CD4-positive, alpha-beta T cell (primary cell): Measurements from ENCODE around the gene ATP1A4. TPM values are rescaled to one million over a fixed set of nuclear protein-coding genes. Genes with fewer than 3 reads are reported as not detected.

ENCODE experiments used
- ATAC-seq: fragments of 200-7000 bp; cut with Tn5 transposase; one replicate; pipeline ENCODE4 v1.10.0; 2022; ENCODE audit warnings: mild to moderate bottlenecking; ENCODE audit not compliant: poor library complexity
- CTCF ChIA-PET: fragments of 350-600 bp; sonication (Branson Sonifier 250); formaldehyde crosslinking; loops from one replicate; lab custom pipeline; 2021; ENCODE audit warnings: antibody characterized with exemption, inconsistent platforms; lab: Charles Lee
- POLR2A ChIA-PET: fragments of 350-600 bp; sonication (Branson Sonifier 250); formaldehyde crosslinking; loops from one replicate; lab custom pipeline; 2021; ENCODE audit warnings: antibody characterized with exemption, inconsistent platforms; lab: Charles Lee
- DNase-seq, 14 experiments: peaks; one replicate each; pipeline ENCODE4 v3.0.0-alpha.2; 2013 to 2020; ENCODE audit warnings: mixed read lengths in 2 of 14
- H3K27ac ChIP-seq, 2 donors: one replicate each; pipeline versions ENCODE4 v1.5.1 to v1.7.0; 2013; ENCODE audit warnings: low read length in 2 of 2, low read depth in 1 of 2, mild to moderate bottlenecking in 1 of 2
- H3K27me3 ChIP-seq, 2 experiments: 1 replicate in 1 of 2; 2 replicates in 1 of 2; pipeline versions ENCODE4 v1.6.1 to v1.7.0; 2013; ENCODE audit warnings: low read length in 2 of 2, control low read depth in 1 of 2, mild to moderate bottlenecking in 1 of 2, moderate library complexity in 1 of 2; ENCODE audit not compliant: insufficient read depth in 2 of 2, control insufficient read depth in 1 of 2
- H3K36me3 ChIP-seq: one replicate; pipeline ENCODE4 v1.6.1; 2013; ENCODE audit warnings: low read length, control low read depth; ENCODE audit not compliant: insufficient read depth
- H3K4me1 ChIP-seq: one replicate; pipeline ENCODE4 v1.6.1; 2013; ENCODE audit warnings: low read length, control low read depth; ENCODE audit not compliant: insufficient read depth
- H3K4me3 ChIP-seq: one replicate; pipeline ENCODE4 v1.5.1; 2013; ENCODE audit warnings: mild to moderate bottlenecking, low read length, moderate library complexity
- H3K9me3 ChIP-seq, 2 experiments: 1 replicate in 1 of 2; 2 replicates in 1 of 2; pipeline versions ENCODE4 v1.6.1 to v1.7.0; 2013; ENCODE audit warnings: low read length in 2 of 2, mild to moderate bottlenecking in 2 of 2, control low read depth in 1 of 2, moderate library complexity in 1 of 2; ENCODE audit not compliant: control insufficient read depth in 1 of 2, insufficient read depth in 1 of 2
- H3K27ac Mint-ChIP-seq: one replicate; pipeline ENCODE4 v1.8.0; 2020; ENCODE audit warnings: mixed read lengths
- H3K27me3 Mint-ChIP-seq: one replicate; pipeline ENCODE4 v1.8.0; 2021; ENCODE audit warnings: mixed read lengths
- H3K36me3 Mint-ChIP-seq: one replicate; pipeline ENCODE4 v1.8.0; 2021; ENCODE audit warnings: low read depth, mixed read lengths
- H3K4me1 Mint-ChIP-seq: one replicate; pipeline ENCODE4 v1.8.0; 2021; ENCODE audit warnings: low read depth, mixed read lengths
- H3K4me3 Mint-ChIP-seq: one replicate; pipeline ENCODE4 v1.8.0; 2020; ENCODE audit warnings: mild to moderate bottlenecking, mixed read lengths
- H3K9me3 Mint-ChIP-seq: one replicate; pipeline ENCODE4 v1.8.0; 2020; ENCODE audit warnings: mixed read lengths
- intact Hi-C, 2 experiments: fragments of 100-400 bp; cut with DNase I in 1 of 2; cut with micrococcal nuclease in 1 of 2; formaldehyde crosslinking; loops; one replicate each; pipeline versions ENCODE4 v1.15.1 to v1.9.0; 2023 to 2025; cut with DNase I, micrococcal nuclease
- total RNA-seq, 174 experiments: library from RNA in 2 of 174; stranded (reverse) in 2 of 174; gene quantifications; one replicate each; pipeline ENCODE4 v1.2.3 and lab custom pipeline; 2021 to 2026
- TF ChIP-seq, protein P1 (sequence below): fragments of 200-600 bp; IDR thresholded peaks from one replicate; pipeline ENCODE4 v1.8.0; 2022; ENCODE audit warnings: antibody characterized with exemption, mild to moderate bottlenecking

The ATP1A4 gene
- total RNA-seq, 2 experiments from 2014 or later, result 0.22 TPM; not detected in 1

DNA sequence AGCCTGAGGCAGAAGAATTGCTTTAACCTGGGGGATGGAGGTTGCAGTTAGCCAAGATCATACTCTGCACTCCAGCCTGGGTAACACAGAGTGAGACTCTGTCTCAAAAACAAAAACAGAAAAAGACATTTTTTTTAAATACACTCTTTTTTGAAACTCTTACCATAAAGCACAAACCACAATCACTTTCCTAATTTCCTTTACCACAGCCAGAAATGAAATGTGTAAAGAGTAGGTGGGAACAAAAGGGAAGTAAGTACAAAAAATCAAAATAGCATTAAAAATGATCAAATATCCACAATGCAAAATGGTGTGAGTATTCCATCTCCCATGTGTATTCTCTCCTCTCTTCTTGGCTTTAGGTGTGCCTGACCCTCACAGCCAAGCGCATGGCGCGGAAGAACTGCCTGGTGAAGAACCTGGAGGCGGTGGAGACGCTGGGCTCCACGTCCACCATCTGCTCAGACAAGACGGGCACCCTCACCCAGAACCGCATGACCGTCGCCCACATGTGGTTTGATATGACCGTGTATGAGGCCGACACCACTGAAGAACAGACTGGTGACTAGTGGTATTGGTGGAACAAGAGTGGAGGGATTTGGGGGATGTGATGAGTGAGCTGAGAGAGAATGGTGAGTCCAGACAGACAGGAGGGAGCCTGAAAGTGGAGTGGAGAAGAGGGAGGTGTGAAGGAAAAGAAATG is 14.9 kb downstream of the ATP1A4 start:
- no peak for ATAC-seq
- peaks cover 4% of the 10 kb centered on the region for H3K4me1 ChIP-seq
- TF ChIP-seq, protein P1, sequence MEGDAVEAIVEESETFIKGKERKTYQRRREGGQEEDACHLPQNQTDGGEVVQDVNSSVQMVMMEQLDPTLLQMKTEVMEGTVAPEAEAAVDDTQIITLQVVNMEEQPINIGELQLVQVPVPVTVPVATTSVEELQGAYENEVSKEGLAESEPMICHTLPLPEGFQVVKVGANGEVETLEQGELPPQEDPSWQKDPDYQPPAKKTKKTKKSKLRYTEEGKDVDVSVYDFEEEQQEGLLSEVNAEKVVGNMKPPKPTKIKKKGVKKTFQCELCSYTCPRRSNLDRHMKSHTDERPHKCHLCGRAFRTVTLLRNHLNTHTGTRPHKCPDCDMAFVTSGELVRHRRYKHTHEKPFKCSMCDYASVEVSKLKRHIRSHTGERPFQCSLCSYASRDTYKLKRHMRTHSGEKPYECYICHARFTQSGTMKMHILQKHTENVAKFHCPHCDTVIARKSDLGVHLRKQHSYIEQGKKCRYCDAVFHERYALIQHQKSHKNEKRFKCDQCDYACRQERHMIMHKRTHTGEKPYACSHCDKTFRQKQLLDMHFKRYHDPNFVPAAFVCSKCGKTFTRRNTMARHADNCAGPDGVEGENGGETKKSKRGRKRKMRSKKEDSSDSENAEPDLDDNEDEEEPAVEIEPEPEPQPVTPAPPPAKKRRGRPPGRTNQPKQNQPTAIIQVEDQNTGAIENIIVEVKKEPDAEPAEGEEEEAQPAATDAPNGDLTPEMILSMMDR, result no peak
- Mint-ChIP-seq H3K4me3 (no peak overlapping the region), H3K27me3 (peaks cover 26% of the 10 kb centered on the region), H3K36me3 (no peaks in the 10 kb centered on the region), H3K9me3 (no peaks in the 10 kb centered on the region), H3K27ac (no peak overlapping the region), H3K4me1 (peaks cover 10% of the 10 kb centered on the region)
- ChIA-PET POLR2A (no interaction called here), CTCF (no interaction called here)
- H3K9me3 ChIP-seq, result no peaks in the 10 kb centered on the region
- no peaks in the 10 kb centered on the region for H3K36me3 ChIP-seq
- H3K4me3 ChIP-seq, result no peak overlapping the region
- no peak overlapping the region for H3K27ac ChIP-seq
- intact Hi-C loops, result no loop called here
- DNase-seq, result no peak
- H3K27me3 ChIP-seq, result peaks cover 0 to 3% of the 10 kb centered on the region in 2 experiments

DNA sequence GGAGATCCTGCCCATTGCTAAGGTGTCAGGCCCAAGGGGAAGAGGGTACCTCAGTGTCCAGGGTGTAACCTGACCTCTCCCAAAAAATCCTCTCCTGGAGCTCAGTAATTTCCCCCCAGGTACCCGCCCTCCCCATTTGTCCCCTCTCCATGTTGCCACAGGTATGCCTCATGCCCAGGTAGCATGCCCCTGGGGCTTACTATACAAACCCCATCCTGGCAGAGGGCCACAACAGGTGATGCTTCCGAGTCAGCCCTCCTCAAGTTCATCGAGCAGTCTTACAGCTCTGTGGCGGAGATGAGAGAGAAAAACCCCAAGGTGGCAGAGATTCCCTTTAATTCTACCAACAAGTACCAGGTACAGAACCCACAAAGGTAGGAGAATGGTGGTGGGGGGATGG is 15.7 kb downstream of the ATP1A4 start:
- H3K27ac ChIP-seq, result no peak overlapping the region
- no peaks in the 10 kb centered on the region for H3K36me3 Mint-ChIP-seq
- ChIA-PET POLR2A (no interaction called here), CTCF (no interaction called here)
- peaks cover 4% of the 10 kb centered on the region for H3K4me1 ChIP-seq
- no peaks in the 10 kb centered on the region for H3K9me3 ChIP-seq
- TF ChIP-seq, protein P1, result no peak
- H3K9me3 Mint-ChIP-seq, result no peaks in the 10 kb centered on the region
- DNase-seq (no peak), ATAC-seq (no peak)
- no peak overlapping the region for H3K27ac Mint-ChIP-seq
- no peak overlapping the region for H3K4me3 ChIP-seq
- peaks cover 0 to 3% of the 10 kb centered on the region in 2 experiments for H3K27me3 ChIP-seq
- H3K36me3 ChIP-seq, result no peaks in the 10 kb centered on the region
- peaks cover 26% of the 10 kb centered on the region for H3K27me3 Mint-ChIP-seq
- peaks cover 10% of the 10 kb centered on the region for H3K4me1 Mint-ChIP-seq
- no peak overlapping the region for H3K4me3 Mint-ChIP-seq
- intact Hi-C loops, result no loop called here

DNA sequence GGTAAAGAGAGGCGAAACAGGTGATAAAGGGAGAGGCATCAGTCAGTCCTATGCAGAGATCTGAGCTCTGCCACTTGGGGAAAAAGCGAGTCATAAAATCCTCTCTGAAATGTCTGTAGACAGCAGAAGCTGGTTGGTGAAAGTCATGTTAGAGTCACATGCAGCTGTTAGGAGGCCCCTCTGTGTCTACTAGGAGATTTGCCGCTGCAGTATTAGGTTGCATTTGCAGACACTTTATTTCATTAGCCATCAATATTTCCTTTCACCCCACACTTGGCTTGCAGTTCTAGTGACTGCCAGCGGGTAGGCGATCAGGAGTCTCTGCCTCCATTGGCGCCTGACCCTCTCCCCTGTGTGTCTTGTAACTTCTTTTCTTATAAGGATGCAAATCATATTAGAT is 16.2 kb downstream of the ATP1A4 start:
- DNase-seq, result no peak
- Histone ChIP-seq H3K36me3 (no peaks in the 10 kb centered on the region), H3K4me1 (peaks cover 4% of the 10 kb centered on the region), H3K9me3 (no peaks in the 10 kb centered on the region), H3K4me3 (no peak overlapping the region), H3K27me3 (peaks cover 0 to 3% of the 10 kb centered on the region in 2 experiments), H3K27ac (no peak overlapping the region)
- TF ChIP-seq, protein P1, result no peak
- intact Hi-C loops, result no loop called here
- H3K27ac Mint-ChIP-seq, result no peak overlapping the region
- peaks cover 10% of the 10 kb centered on the region for H3K4me1 Mint-ChIP-seq
- H3K9me3 Mint-ChIP-seq, result no peaks in the 10 kb centered on the region
- H3K4me3 Mint-ChIP-seq, result no peak overlapping the region
- no peaks in the 10 kb centered on the region for H3K36me3 Mint-ChIP-seq
- ChIA-PET POLR2A (no interaction called here), CTCF (no interaction called here)
- peaks cover 28% of the 10 kb centered on the region for H3K27me3 Mint-ChIP-seq
- no peak for ATAC-seq
